PC-3 (cell line): ENCODE measurements around the gene ZBTB7C. TPM values are rescaled to one million over a fixed set of nuclear protein-coding genes. Genes with fewer than 3 reads are reported as not detected.

Experiments
- ATAC-seq: fragments of 200-7000 bp; cut with Tn5 transposase; 2 replicates; pipeline ENCODE4 v1.9.1; 2020; ENCODE audit warnings: mild to moderate bottlenecking, moderate library complexity
- BruUV-seq: library from RNA; stranded (reverse); fragments of 400-500 nt; replicated peaks from 2 replicates; lab custom pipeline; 2021; lab: Mats Ljungman, UMichigan
- CTCF ChIA-PET: fragments of 300-600 bp; sonication (Branson Sonifier 250); formaldehyde crosslinking; loops from one replicate; lab custom pipeline; 2022; ENCODE audit warnings: antibody characterized with exemption; lab: Charles Lee
- POLR2A ChIA-PET: fragments of 300-600 bp; sonication (Branson Sonifier 250); formaldehyde crosslinking; loops from one replicate; lab custom pipeline; 2022; ENCODE audit warnings: antibody characterized with exemption; ENCODE audit not compliant: unreplicated experiment; lab: Charles Lee
- DNase-seq: peaks from one replicate; pipeline ENCODE4 v3.0.0-alpha.2; 2015
- H2AFZ ChIP-seq: fragments of 300-600 bp; sonication (generic); 2 replicates; pipeline ENCODE4 v1.6.0; 2016; ENCODE audit warnings: antibody characterized with exemption, low read length
- H3F3A ChIP-seq: fragments of 300-600 bp; sonication (generic); one replicate; pipeline ENCODE4 v1.6.0; 2017; ENCODE audit warnings: antibody characterized with exemption, low read length, control low read depth, mild to moderate bottlenecking; ENCODE audit not compliant: unreplicated experiment
- H3K27ac ChIP-seq: fragments of 300-600 bp; sonication (generic); 2 replicates; pipeline ENCODE4 v1.5.1; 2016; ENCODE audit warnings: mild to moderate bottlenecking, low read length
- H3K27me3 ChIP-seq: fragments of 300-600 bp; sonication (generic); 2 replicates; pipeline ENCODE4 v1.6.1; 2016; ENCODE audit warnings: low read length, mixed read lengths
- H3K36me3 ChIP-seq: fragments of 300-600 bp; sonication (generic); 2 replicates; pipeline ENCODE4 v1.6.1; 2016; ENCODE audit warnings: low read depth, mixed run types, low read length, mixed read lengths
- H3K4me1 ChIP-seq: fragments of 300-600 bp; sonication (generic); 2 replicates; pipeline ENCODE4 v1.5.1; 2016; ENCODE audit warnings: low read length; ENCODE audit not compliant: insufficient read depth
- H3K4me2 ChIP-seq: fragments of 300-600 bp; sonication (generic); 2 replicates; pipeline ENCODE4 v1.6.0; 2016; ENCODE audit warnings: low read length
- H3K4me3 ChIP-seq: fragments of 300-600 bp; sonication (generic); 2 replicates; pipeline ENCODE4 v1.5.1; 2016; ENCODE audit warnings: mild to moderate bottlenecking, low read length, mixed read lengths
- H3K79me2 ChIP-seq: fragments of 300-600 bp; sonication (generic); 2 replicates; pipeline ENCODE4 v1.6.1; 2017; ENCODE audit warnings: low read length, mixed read lengths
- H3K9ac ChIP-seq: fragments of 300-600 bp; sonication (generic); 2 replicates; pipeline ENCODE4 v1.6.0; 2016; ENCODE audit warnings: mild to moderate bottlenecking, low read length
- H3K9me2 ChIP-seq: fragments of 300-600 bp; sonication (generic); replicated peaks from 2 replicates; pipeline ENCODE4 v1.6.1; 2016; ENCODE audit warnings: mixed run types, low read length, mixed read lengths
- H3K9me3 ChIP-seq: fragments of 300-600 bp; sonication (generic); 2 replicates; pipeline ENCODE4 v1.6.1; 2016; ENCODE audit warnings: low read length, mixed read lengths
- H4K20me1 ChIP-seq: fragments of 300-600 bp; sonication (generic); 2 replicates; pipeline ENCODE4 v1.6.1; 2016; ENCODE audit warnings: low read length, mixed read lengths
- CTCF ChIP-seq: fragments of 300-600 bp; sonication (generic); conservative IDR thresholded peaks from 2 replicates; pipeline ENCODE4 v1.5.1; 2017; ENCODE audit warnings: antibody characterized with exemption, low read depth, mild to moderate bottlenecking, low read length
- EZH2 ChIP-seq: fragments of 300-600 bp; sonication (generic); IDR thresholded peaks from one replicate; pipeline ENCODE4 v1.6.1; 2017; ENCODE audit warnings: antibody characterized with exemption, mild to moderate bottlenecking, low read length; ENCODE audit not compliant: unreplicated experiment
- EZH2phosphoT487 ChIP-seq: fragments of 300-600 bp; sonication (generic); IDR thresholded peaks from 2 replicates; pipeline ENCODE4 v1.6.1; 2018; ENCODE audit warnings: mild to moderate bottlenecking, antibody characterized with exemption, low read length, borderline replicate concordance
- intact Hi-C: fragments of 100-400 bp; cut with micrococcal nuclease; formaldehyde crosslinking; loops from 2 replicates; pipeline ENCODE4 v1.9.0; 2023
- total RNA-seq: library from RNA; depleted of rRNA; stranded (reverse); fragments of >200 nt; gene quantifications from 2 replicates; pipeline ENCODE4 v1.2.3, GENCODE V29; 2014

ZBTB7C gene
- total RNA-seq, 1 experiment from 2014 or later, result 1.3 TPM

GRCh38 chr18:48055351-48055750 lies 353.8 kb downstream of the ZBTB7C start:
- Histone ChIP-seq H3K27ac (no peak overlapping the region), H3F3A (no peaks in the 10 kb centered on the region), H3K9ac (no peak overlapping the region), H3K4me2 (no peak overlapping the region), H3K4me1 (no peaks in the 10 kb centered on the region), H3K27me3 (no peaks in the 10 kb centered on the region), H4K20me1 (no peaks in the 10 kb centered on the region), H2AFZ (no peak overlapping the region), H3K79me2 (no peaks in the 10 kb centered on the region), H3K9me3 (no peaks in the 10 kb centered on the region), H3K4me3 (no peak overlapping the region), H3K36me3 (no peaks in the 10 kb centered on the region), H3K9me2 (no peaks in the 10 kb centered on the region)
- ATAC-seq (no peak), DNase-seq (no peak)
- ChIA-PET CTCF (no interaction called here), POLR2A (no interaction called here)
- BruUV-seq, result no TSS peak
- TF ChIP-seq CTCF (no peak), EZH2 (no peak), EZH2phosphoT487 (no peak)
- intact Hi-C loops, result no loop called here

GRCh38 chr18:48053881-48054816 lies 355.0 kb downstream of the ZBTB7C start:
- no peak overlapping the region for H3K9ac ChIP-seq
- no peaks in the 10 kb centered on the region for H4K20me1 ChIP-seq
- ChIA-PET POLR2A (no interaction called here), CTCF (no interaction called here)
- no peak for TF ChIP-seq EZH2
- TF ChIP-seq CTCF, result no peak
- TF ChIP-seq EZH2phosphoT487, result no peak
- BruUV-seq, result no TSS peak
- H3K9me3 ChIP-seq, result no peaks in the 10 kb centered on the region
- ATAC-seq, result no peak
- H3F3A ChIP-seq, result no peaks in the 10 kb centered on the region
- H3K27ac ChIP-seq, result no peak overlapping the region
- H3K27me3 ChIP-seq, result no peaks in the 10 kb centered on the region
- no peak overlapping the region for H2AFZ ChIP-seq
- no peaks in the 10 kb centered on the region for H3K36me3 ChIP-seq
- no peak overlapping the region for H3K4me3 ChIP-seq
- DNase-seq, result no peak
- no peaks in the 10 kb centered on the region for H3K9me2 ChIP-seq
- H3K79me2 ChIP-seq, result no peaks in the 10 kb centered on the region
- intact Hi-C loops, result no loop called here
- H3K4me2 ChIP-seq, result no peak overlapping the region
- H3K4me1 ChIP-seq, result no peaks in the 10 kb centered on the region

GRCh38 chr18:48052842-48053241 lies 356.3 kb downstream of the ZBTB7C start:
- Histone ChIP-seq H3K36me3 (no peaks in the 10 kb centered on the region), H3K4me3 (no peak overlapping the region), H3K9me3 (no peaks in the 10 kb centered on the region), H3K27ac (no peak overlapping the region), H3K9me2 (no peaks in the 10 kb centered on the region), H2AFZ (no peak overlapping the region), H3K79me2 (no peaks in the 10 kb centered on the region), H3K4me2 (no peak overlapping the region), H3F3A (no peaks in the 10 kb centered on the region), H3K4me1 (no peaks in the 10 kb centered on the region), H3K9ac (no peak overlapping the region), H3K27me3 (no peaks in the 10 kb centered on the region), H4K20me1 (no peaks in the 10 kb centered on the region)
- BruUV-seq, result no TSS peak
- DNase-seq (no peak), ATAC-seq (no peak)
- CTCF ChIA-PET, result no interaction called here
- intact Hi-C loops, result no loop called here
- POLR2A ChIA-PET, result no interaction called here
- TF ChIP-seq EZH2phosphoT487 (no peak), EZH2 (no peak), CTCF (no peak)
